Chondrocyte (in vitro differentiated cells): Measurements from ENCODE around the gene ZFHX3. TPM values are rescaled to one million over a fixed set of nuclear protein-coding genes. Genes with fewer than 3 reads are reported as not detected.
A peak's percentile ranks its signal among the peaks of the same experiment; 100 is the strongest.

Source experiments
- DNase-seq: peaks from one replicate; pipeline ENCODE4 v3.0.0; 2021; ENCODE audit warnings: mixed read lengths, low spot score
- H3K27ac Mint-ChIP-seq: one replicate; pipeline ENCODE4 v1.8.0; 2021; ENCODE audit warnings: mild to moderate bottlenecking, moderate library complexity, mixed read lengths; ENCODE audit not compliant: unreplicated experiment
- H3K27me3 Mint-ChIP-seq: 2 replicates; pipeline ENCODE4 v1.8.0; 2021; ENCODE audit warnings: low read depth, mixed read lengths
- H3K36me3 Mint-ChIP-seq: 2 replicates; pipeline ENCODE4 v1.8.0; 2021; ENCODE audit warnings: low read depth, mixed read lengths
- H3K4me1 Mint-ChIP-seq: 2 replicates; pipeline ENCODE4 v1.8.0; 2021; ENCODE audit warnings: low read depth, mild to moderate bottlenecking, mixed read lengths
- H3K4me3 Mint-ChIP-seq: one replicate; pipeline ENCODE4 v1.8.0; 2021; ENCODE audit warnings: mild to moderate bottlenecking, moderate library complexity, mixed read lengths; ENCODE audit not compliant: unreplicated experiment
- H3K9me3 Mint-ChIP-seq: 2 replicates; pipeline ENCODE4 v1.8.0; 2021; ENCODE audit warnings: low read depth, mixed read lengths
- total RNA-seq: library from RNA; stranded (reverse); gene quantifications from 3 replicates; pipeline ENCODE4 v1.2.1, GENCODE V29; 2021
- TF ChIP-seq, protein P1 (sequence below): fragments of 200-600 bp; sonication (generic); IDR thresholded peaks from 2 replicates; pipeline ENCODE4 v1.5.0; 2021; ENCODE audit warnings: antibody characterized with exemption, mild to moderate bottlenecking, moderate library complexity

ZFHX3 gene
- total RNA-seq, 1 donor from 2014 or later = 86.8 TPM

DNA sequence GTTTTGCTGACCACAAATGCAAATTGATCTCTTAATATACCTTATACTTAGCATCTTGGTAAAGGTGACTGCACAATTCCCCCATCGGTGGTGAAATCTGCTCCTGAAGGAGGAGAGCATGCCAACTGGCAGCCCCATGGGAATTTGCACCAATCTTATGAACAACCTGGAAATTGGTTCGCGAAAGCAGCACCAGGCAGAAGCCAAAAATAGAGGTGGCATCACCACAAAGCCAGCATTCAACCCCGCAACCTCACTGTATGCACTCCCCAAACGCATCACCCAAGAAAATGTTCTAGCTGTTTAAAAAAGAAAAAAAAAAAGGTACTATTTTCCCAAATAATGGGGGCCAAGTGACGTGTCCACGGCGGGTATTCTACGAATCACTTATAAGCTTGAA lies 213.4 kb downstream of the ZFHX3 start:
- Mint-ChIP-seq H3K4me1 (peaks cover 81% of the 10 kb centered on the region), H3K36me3 (peaks cover 15% of the 10 kb centered on the region), H3K27ac (peak overlapping the region; percentile 50), H3K27me3 (no peaks in the 10 kb centered on the region), H3K9me3 (no peaks in the 10 kb centered on the region), H3K4me3 (no peak overlapping the region)
- TF ChIP-seq, protein P1, sequence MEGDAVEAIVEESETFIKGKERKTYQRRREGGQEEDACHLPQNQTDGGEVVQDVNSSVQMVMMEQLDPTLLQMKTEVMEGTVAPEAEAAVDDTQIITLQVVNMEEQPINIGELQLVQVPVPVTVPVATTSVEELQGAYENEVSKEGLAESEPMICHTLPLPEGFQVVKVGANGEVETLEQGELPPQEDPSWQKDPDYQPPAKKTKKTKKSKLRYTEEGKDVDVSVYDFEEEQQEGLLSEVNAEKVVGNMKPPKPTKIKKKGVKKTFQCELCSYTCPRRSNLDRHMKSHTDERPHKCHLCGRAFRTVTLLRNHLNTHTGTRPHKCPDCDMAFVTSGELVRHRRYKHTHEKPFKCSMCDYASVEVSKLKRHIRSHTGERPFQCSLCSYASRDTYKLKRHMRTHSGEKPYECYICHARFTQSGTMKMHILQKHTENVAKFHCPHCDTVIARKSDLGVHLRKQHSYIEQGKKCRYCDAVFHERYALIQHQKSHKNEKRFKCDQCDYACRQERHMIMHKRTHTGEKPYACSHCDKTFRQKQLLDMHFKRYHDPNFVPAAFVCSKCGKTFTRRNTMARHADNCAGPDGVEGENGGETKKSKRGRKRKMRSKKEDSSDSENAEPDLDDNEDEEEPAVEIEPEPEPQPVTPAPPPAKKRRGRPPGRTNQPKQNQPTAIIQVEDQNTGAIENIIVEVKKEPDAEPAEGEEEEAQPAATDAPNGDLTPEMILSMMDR = no peak
- DNase-seq = no peak

DNA sequence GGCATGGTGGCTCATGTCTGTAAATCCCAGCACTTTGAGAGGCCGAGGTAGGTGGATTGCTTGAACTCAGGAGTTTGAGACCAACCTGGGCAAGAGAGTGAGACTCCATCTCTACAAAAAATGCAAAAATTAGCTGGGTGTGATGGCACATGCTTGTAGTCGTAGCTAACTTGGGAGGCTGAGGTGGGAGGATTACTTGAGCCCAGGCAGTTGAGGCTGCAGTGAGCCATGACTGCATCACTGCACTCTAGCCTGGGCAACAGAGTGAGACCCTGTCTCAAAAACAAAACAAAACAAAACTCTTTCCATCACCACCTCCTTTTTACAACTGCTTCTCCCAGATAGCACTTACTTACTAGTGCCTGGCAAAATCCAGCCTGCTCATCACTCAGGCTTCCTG lies 214.0 kb downstream of the ZFHX3 start:
- Mint-ChIP-seq H3K27me3 (no peaks in the 10 kb centered on the region), H3K27ac (peak overlapping the region; percentile 65), H3K36me3 (peaks cover 17% of the 10 kb centered on the region), H3K4me1 (peaks cover 77% of the 10 kb centered on the region), H3K9me3 (no peaks in the 10 kb centered on the region), H3K4me3 (no peak overlapping the region)
- no peak for DNase-seq
- TF ChIP-seq, protein P1 = no peak

DNA sequence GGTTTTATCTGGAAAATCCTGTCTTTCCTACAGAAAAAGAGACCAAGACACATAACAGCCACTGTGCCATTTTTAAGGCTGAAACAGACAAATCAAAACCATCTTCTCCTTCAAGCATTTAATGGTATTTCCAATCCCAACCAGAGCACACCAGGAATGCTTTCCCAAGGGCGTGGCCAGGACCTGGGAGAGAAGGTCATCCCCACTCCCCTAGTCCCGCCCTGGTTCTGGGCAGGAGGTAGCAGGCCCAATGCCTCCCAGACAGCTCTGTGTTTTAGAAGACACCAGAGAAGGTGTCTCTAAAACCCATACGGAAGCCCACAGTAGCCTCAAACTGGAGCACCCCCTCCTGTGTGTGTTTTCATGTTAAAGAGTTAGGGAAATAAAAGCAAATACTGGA lies 214.4 kb downstream of the ZFHX3 start:
- Mint-ChIP-seq H3K9me3 (no peaks in the 10 kb centered on the region), H3K36me3 (peaks cover 17% of the 10 kb centered on the region), H3K4me1 (peaks cover 72% of the 10 kb centered on the region), H3K27me3 (no peaks in the 10 kb centered on the region), H3K27ac (peak overlapping the region; percentile 65), H3K4me3 (no peak overlapping the region)
- no peak for DNase-seq
- TF ChIP-seq, protein P1 = no peak

DNA sequence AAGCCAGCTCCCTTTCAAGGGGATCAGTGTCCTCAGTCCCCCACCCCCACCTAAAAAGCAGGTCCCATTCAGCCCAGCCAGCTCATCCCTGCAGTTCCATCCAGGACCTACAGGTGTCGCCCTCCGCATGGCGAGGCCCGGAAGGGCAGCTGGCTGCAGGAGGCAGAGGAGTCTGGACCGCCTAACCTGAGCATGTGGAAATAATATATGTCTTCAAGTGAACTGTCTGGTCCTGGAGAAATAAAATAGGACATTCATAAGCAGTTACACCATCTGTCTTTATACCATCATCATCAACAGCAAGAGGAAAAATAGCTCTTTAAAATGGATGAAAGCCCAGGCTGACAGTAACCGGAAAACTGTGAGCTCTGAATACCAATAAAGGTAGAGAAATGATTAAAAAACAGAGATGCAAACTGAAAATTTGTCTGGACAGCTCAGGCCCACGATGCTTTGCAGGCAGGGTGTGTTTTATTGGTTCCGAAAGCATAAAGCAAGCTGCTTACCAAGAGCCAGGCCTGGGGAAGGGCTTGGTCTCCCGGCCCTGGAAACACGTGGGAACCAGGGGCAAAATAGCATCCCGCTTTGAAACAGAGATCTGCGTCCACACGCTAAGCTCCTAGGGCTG lies 215.2 kb downstream of the ZFHX3 start:
- Mint-ChIP-seq H3K36me3 (peaks cover 18% of the 10 kb centered on the region), H3K4me1 (peaks cover 72% of the 10 kb centered on the region), H3K4me3 (no peak overlapping the region), H3K9me3 (no peaks in the 10 kb centered on the region), H3K27me3 (no peaks in the 10 kb centered on the region), H3K27ac (peak overlapping the region; percentile 73)
- DNase-seq = no peak
- TF ChIP-seq, protein P1 = peak; percentile 95

DNA sequence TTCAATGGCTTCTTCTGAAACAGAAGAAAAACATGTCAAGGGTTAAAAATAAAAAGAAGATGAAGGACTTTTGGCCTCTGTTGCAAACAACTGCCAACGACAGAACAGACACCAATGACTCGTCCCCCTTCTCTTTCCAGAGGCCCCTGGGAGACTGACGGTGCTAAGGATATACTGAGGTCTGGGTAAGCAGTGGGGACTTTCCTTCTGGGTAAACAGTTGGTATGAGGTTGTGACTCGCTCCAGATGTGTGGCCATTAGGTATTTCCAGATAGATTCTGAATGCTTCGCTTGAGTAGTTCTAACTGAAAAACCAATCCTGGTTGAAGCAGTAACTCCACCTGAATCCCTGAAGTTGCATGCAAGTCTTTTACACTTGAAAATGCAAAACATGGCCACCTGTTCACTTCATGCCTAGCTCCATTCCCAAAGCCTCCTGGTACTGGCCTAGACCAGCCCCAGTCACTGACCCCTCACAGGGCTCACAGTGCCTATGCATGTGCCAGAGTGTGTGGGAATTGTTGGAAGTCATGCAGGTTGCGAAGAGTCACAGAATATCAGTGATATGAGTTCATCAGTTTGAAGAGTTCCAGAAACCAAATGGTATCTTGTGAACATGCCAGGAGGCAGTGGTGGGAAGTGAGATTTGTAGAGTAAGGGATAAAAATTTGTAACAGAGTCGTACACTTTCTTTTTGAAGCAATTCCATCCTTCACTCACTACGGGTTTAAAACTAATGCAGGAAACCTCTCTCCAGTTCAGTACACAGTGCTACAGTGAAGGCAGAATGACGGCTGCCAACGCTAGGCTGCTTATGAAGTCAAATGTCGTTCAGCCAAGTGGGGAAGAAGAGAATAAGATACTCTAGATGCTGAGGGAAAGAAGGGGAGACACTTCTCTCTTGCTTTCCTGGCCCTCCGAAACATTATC lies 217.8 kb downstream of the ZFHX3 start:
- Mint-ChIP-seq H3K9me3 (no peaks in the 10 kb centered on the region), H3K36me3 (peaks cover 27% of the 10 kb centered on the region), H3K4me3 (no peak overlapping the region), H3K27ac (peak overlapping the region; percentile 77), H3K27me3 (no peaks in the 10 kb centered on the region), H3K4me1 (peaks cover 62% of the 10 kb centered on the region)
- no peak for DNase-seq
- TF ChIP-seq, protein P1 = no peak
